OCI-LY7 (cell line): ENCODE data around the gene STK10.

Experiments used
- CTCF ChIP-seq: fragments of 200-600 bp; sonication (generic); conservative IDR thresholded peaks from 2 replicates; pipeline ENCODE4 v1.5.1; 2014; ENCODE audit warnings: mild to moderate bottlenecking, antibody characterized with exemption, low read length, moderate library complexity, mixed read lengths
- EZH2phosphoT487 ChIP-seq: fragments of 200-600 bp; sonication (generic); IDR thresholded peaks from 2 replicates; pipeline ENCODE4 v1.6.1; 2018; ENCODE audit warnings: low read depth, borderline replicate concordance, mild to moderate bottlenecking, mixed run types, antibody characterized with exemption, low read length, moderate library complexity, mixed read lengths

GRCh38 chr5:171992305-171992704 lies 195.7 kb downstream of the STK10 start:
- TF ChIP-seq CTCF, result no peak
- no peak for TF ChIP-seq EZH2phosphoT487
